GM23248 (cell line): ENCODE results near the gene NPY5R.

ENCODE experiments used
- EZH2 ChIP-seq: fragments of 200-600 bp; sonication (generic); IDR thresholded peaks from 2 replicates; pipeline ENCODE4 v1.6.1; 2018; ENCODE audit warnings: antibody characterized with exemption, mild to moderate bottlenecking; ENCODE audit not compliant: insufficient read depth, poor library complexity, severe bottlenecking
- EZH2phosphoT487 ChIP-seq: fragments of 200-600 bp; sonication (generic); IDR thresholded peaks from 2 replicates; pipeline ENCODE4 v1.6.1; 2018; ENCODE audit warnings: antibody characterized with exemption, moderate library complexity, mild to moderate bottlenecking, low read depth; ENCODE audit not compliant: insufficient read depth

GRCh38 chr4:163350672-163351071 is 7.0 kb downstream of the NPY5R start:
- TF ChIP-seq EZH2phosphoT487, result no peak
- no peak for TF ChIP-seq EZH2
